ENCODE results near the gene TRIM65.

Gene TRIM65

GRCh38 chr17:75922173-75922961 lies 25.6 kb upstream of the TRIM65 start:
- Histone ChIP-seq H3F3A (ENCODE audit: low read depth) (no peaks in the 10 kb centered on the region), H3K4me3 (ENCODE audit: low read length, poor library complexity, severe bottlenecking) (no peak overlapping the region), H3K4me1 (ENCODE audit: insufficient read depth, low read length, poor library complexity, severe bottlenecking) (peaks cover 8% of the 10 kb centered on the region), H3K36me3 (ENCODE audit: insufficient read depth, low read length) (no peaks in the 10 kb centered on the region), H3K9me2 (replicated peaks; ENCODE audit: low read depth, low read length) (no peaks in the 10 kb centered on the region), H3K4me2 (ENCODE audit: low read depth, low read length, poor library complexity, severe bottlenecking) (no peak overlapping the region), H3K27me3 (ENCODE audit: insufficient read depth, low read length, poor library complexity, severe bottlenecking) (no peaks in the 10 kb centered on the region), H3K79me2 (ENCODE audit: insufficient read depth, low read length) (no peaks in the 10 kb centered on the region), H4K20me1 (ENCODE audit: insufficient read depth, low read length, poor library complexity, severe bottlenecking) (no peaks in the 10 kb centered on the region), H3K9me3 (ENCODE audit: insufficient read depth, low read depth, low read length) (no peaks in the 10 kb centered on the region), H3K9ac (ENCODE audit: low read depth, low read length, poor library complexity, severe bottlenecking) (no peak overlapping the region), H2AFZ (ENCODE audit: low read length) (no peak overlapping the region)
- no peak for TF ChIP-seq CTCF (conservative IDR thresholded peaks at IDR 0.05; ENCODE audit: low read length)
- no peak for TF ChIP-seq EZH2phosphoT487 (IDR thresholded peaks at IDR 0.05; ENCODE audit: borderline replicate concordance)

- Histone ChIP-seq H3K9me3 (ENCODE audit: insufficient read depth, low read depth, low read length) (no peaks in the 10 kb centered on the region), H3K79me2 (ENCODE audit: insufficient read depth, low read length) (no peaks in the 10 kb centered on the region), H3K9me2 (replicated peaks; ENCODE audit: low read depth, low read length) (no peaks in the 10 kb centered on the region), H3K9ac (ENCODE audit: low read depth, low read length, poor library complexity, severe bottlenecking) (no peak overlapping the region), H3K27me3 (ENCODE audit: insufficient read depth, low read length, poor library complexity, severe bottlenecking) (no peaks in the 10 kb centered on the region), H4K20me1 (ENCODE audit: insufficient read depth, low read length, poor library complexity, severe bottlenecking) (no peaks in the 10 kb centered on the region), H3K4me2 (ENCODE audit: low read depth, low read length, poor library complexity, severe bottlenecking) (no peak overlapping the region), H3K36me3 (ENCODE audit: insufficient read depth, low read length) (no peaks in the 10 kb centered on the region), H3F3A (ENCODE audit: low read depth) (no peaks in the 10 kb centered on the region), H3K4me3 (ENCODE audit: low read length, poor library complexity, severe bottlenecking) (no peak overlapping the region), H2AFZ (ENCODE audit: low read length) (no peak overlapping the region), H3K4me1 (ENCODE audit: insufficient read depth, low read length, poor library complexity, severe bottlenecking) (peaks cover 14% of the 10 kb centered on the region)
- TF ChIP-seq EZH2phosphoT487 (IDR thresholded peaks at IDR 0.05; ENCODE audit: borderline replicate concordance) (no peak), CTCF (conservative IDR thresholded peaks at IDR 0.05; ENCODE audit: low read length) (no peak)
Measured at GRCh38 chr17:75921596-75921995, 24.8 kb upstream of the TRIM65 start.

- Histone ChIP-seq H3K9ac (ENCODE audit: low read depth, low read length, poor library complexity, severe bottlenecking) (no peak overlapping the region), H3K4me2 (ENCODE audit: low read depth, low read length, poor library complexity, severe bottlenecking) (no peak overlapping the region), H3F3A (ENCODE audit: low read depth) (no peaks in the 10 kb centered on the region), H3K27me3 (ENCODE audit: insufficient read depth, low read length, poor library complexity, severe bottlenecking) (no peaks in the 10 kb centered on the region), H4K20me1 (ENCODE audit: insufficient read depth, low read length, poor library complexity, severe bottlenecking) (no peaks in the 10 kb centered on the region), H3K4me3 (ENCODE audit: low read length, poor library complexity, severe bottlenecking) (no peak overlapping the region), H3K4me1 (ENCODE audit: insufficient read depth, low read length, poor library complexity, severe bottlenecking) (peaks cover 14% of the 10 kb centered on the region), H3K79me2 (ENCODE audit: insufficient read depth, low read length) (no peaks in the 10 kb centered on the region), H3K9me3 (ENCODE audit: insufficient read depth, low read depth, low read length) (no peaks in the 10 kb centered on the region), H3K9me2 (replicated peaks; ENCODE audit: low read depth, low read length) (no peaks in the 10 kb centered on the region), H2AFZ (ENCODE audit: low read length) (no peak overlapping the region), H3K36me3 (ENCODE audit: insufficient read depth, low read length) (no peaks in the 10 kb centered on the region)
- TF ChIP-seq EZH2phosphoT487 (IDR thresholded peaks at IDR 0.05; ENCODE audit: borderline replicate concordance) (no peak), CTCF (conservative IDR thresholded peaks at IDR 0.05; ENCODE audit: low read length) (no peak)
Measured at GRCh38 chr17:75920045-75920560, 23.4 kb upstream of the TRIM65 start.

Measured in Loucy (cell line).